Measurements from ENCODE around the gene ZSCAN10.
"Not testable (repeated sequence)": the region's sequence is repeated elsewhere in the genome, so short reads cannot be mapped to it uniquely, and the experiment has no call there.

Gene ZSCAN10

GRCh38 chr16:3059041-3059722 lies 39.9 kb downstream of the ZSCAN10 start:
- peak; percentile 93 for DNase-seq

- peak; percentile 76 for DNase-seq
Observed at GRCh38 chr16:3058139-3059030, 40.7 kb downstream of the ZSCAN10 start.

- peak; percentile 71 for DNase-seq
Observed at GRCh38 chr16:3057181-3058138, 41.6 kb downstream of the ZSCAN10 start.

- peak; percentile 39 for DNase-seq
Observed at GRCh38 chr16:3056336-3057180, 42.5 kb downstream of the ZSCAN10 start.

GRCh38 chr16:3055734-3056115 lies 43.4 kb downstream of the ZSCAN10 start:
- DNase-seq: not testable (repeated sequence)

- peak; percentile 85 for DNase-seq
Observed at GRCh38 chr16:3054965-3055733, 43.9 kb downstream of the ZSCAN10 start.

GRCh38 chr16:3053330-3053710 lies 45.8 kb downstream of the ZSCAN10 start:
- peak; percentile 45 for DNase-seq

- peak; percentile 58 for DNase-seq
Observed at GRCh38 chr16:3052571-3053329, 46.3 kb downstream of the ZSCAN10 start.

GRCh38 chr16:3051494-3051893 lies 47.6 kb downstream of the ZSCAN10 start:
- no peak for DNase-seq

GRCh38 chr16:3051009-3051408 lies 48.1 kb downstream of the ZSCAN10 start:
- no peak for DNase-seq

- DNase-seq: no peak
Observed at GRCh38 chr16:3050487-3050886, 48.6 kb downstream of the ZSCAN10 start.

GRCh38 chr16:3049921-3050481 lies 49.1 kb downstream of the ZSCAN10 start:
- no peak for DNase-seq

GRCh38 chr16:3047387-3047720 lies 51.7 kb downstream of the ZSCAN10 start:
- DNase-seq: no peak

- DNase-seq: peak; percentile 40
Observed at GRCh38 chr16:3046641-3047386, 52.3 kb downstream of the ZSCAN10 start.

- no peak for DNase-seq
Observed at GRCh38 chr16:3045758-3046640, 53.1 kb downstream of the ZSCAN10 start, which contains the start of gene MMP25. MMP25 (plus strand) TSS chr16:3046561; CDS start chr16:3046918, 357 bp downstream.

GRCh38 chr16:3044708-3045107 lies 54.4 kb downstream of the ZSCAN10 start:
- no peak for DNase-seq

GRCh38 chr16:3042376-3042775 lies 56.7 kb downstream of the ZSCAN10 start:
- DNase-seq: no peak

GRCh38 chr16:3038896-3039295 lies 60.2 kb downstream of the ZSCAN10 start:
- DNase-seq: no peak
